Measurements from ENCODE around the gene INPP5J.
A peak's percentile ranks its signal among the peaks of the same experiment; 100 is the strongest.

Gene INPP5J

DNA sequence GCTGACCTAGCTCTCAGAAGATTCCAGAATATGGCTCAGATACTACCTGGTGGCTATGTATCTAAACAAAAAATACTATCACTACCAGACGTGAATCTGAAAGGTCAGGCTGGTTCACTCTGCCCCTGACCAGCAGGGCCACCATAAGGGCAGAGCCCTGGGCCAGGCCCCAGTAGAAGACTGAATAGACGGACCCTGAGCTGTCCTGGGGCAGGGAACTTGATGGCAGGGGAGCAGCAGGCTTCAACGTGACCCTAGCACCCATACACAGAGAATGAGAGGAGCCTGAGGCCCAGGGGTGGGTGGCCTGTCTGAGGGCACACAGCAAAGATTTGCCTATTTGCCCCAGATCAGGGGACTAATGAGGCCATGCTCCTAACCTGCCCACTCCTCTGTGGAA lies 30.6 kb downstream of the INPP5J start:
- no peak overlapping the region for H3K4me3 ChIP-seq (ENCODE audit: low read depth, low read length)
- in situ Hi-C loops (cut with HindIII; ENCODE audit: low sequenced_read_pairs): no loop called here
- TF ChIP-seq, protein P1, sequence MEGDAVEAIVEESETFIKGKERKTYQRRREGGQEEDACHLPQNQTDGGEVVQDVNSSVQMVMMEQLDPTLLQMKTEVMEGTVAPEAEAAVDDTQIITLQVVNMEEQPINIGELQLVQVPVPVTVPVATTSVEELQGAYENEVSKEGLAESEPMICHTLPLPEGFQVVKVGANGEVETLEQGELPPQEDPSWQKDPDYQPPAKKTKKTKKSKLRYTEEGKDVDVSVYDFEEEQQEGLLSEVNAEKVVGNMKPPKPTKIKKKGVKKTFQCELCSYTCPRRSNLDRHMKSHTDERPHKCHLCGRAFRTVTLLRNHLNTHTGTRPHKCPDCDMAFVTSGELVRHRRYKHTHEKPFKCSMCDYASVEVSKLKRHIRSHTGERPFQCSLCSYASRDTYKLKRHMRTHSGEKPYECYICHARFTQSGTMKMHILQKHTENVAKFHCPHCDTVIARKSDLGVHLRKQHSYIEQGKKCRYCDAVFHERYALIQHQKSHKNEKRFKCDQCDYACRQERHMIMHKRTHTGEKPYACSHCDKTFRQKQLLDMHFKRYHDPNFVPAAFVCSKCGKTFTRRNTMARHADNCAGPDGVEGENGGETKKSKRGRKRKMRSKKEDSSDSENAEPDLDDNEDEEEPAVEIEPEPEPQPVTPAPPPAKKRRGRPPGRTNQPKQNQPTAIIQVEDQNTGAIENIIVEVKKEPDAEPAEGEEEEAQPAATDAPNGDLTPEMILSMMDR (IDR thresholded peaks at IDR 0.05; ENCODE audit: low read depth, low read length, missing control alignments): no peak
- DNase-seq (ENCODE audit: low read depth): no peak

DNA sequence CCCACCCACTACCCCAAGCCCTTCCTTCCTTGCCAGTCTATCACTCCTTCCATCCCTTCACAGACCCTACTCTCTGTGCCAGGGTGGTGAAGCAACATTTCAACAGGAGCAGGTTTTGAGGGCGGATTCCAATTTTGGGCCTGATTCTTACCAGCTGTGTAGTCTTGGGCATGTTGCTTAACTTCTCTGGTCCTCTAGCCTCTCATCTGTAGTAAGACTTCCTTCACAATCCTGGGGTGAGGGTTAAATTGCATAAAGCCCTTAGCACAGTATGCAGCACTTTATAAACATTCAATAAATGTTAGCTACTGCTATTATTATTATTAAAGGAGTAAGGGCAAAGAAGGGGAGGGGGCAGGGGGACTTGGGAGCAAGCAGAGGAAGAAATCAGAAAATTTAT lies 32.2 kb downstream of the INPP5J start:
- no peak for DNase-seq (ENCODE audit: low read depth)
- in situ Hi-C loops (cut with HindIII; ENCODE audit: low sequenced_read_pairs): no loop called here
- TF ChIP-seq, protein P1 (IDR thresholded peaks at IDR 0.05; ENCODE audit: low read depth, low read length, missing control alignments): no peak
- no peak overlapping the region for H3K4me3 ChIP-seq (ENCODE audit: low read depth, low read length)

DNA sequence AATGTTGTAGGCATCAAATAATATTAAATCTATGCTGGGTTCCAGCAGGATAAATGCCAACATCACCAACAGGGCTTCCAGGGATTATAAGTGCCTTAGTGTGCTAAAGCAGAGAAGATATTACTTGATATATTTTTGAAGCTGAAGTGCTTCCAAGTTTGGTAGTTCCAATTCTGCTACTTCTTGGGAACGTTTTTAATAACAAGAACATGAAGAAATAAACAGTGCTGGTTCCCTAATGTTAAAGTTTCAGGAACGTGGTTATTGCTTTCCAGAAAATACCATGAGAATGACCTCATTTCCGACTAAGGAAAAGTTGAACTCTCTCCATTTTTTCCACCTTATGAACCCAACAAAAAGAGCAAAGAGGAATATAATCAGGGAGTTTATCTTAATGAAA lies 32.7 kb downstream of the INPP5J start:
- TF ChIP-seq, protein P1 (IDR thresholded peaks at IDR 0.05; ENCODE audit: low read depth, low read length, missing control alignments): no peak
- DNase-seq (ENCODE audit: low read depth): no peak
- in situ Hi-C loops (cut with HindIII; ENCODE audit: low sequenced_read_pairs): no loop called here
- H3K4me3 ChIP-seq (ENCODE audit: low read depth, low read length): no peak overlapping the region

DNA sequence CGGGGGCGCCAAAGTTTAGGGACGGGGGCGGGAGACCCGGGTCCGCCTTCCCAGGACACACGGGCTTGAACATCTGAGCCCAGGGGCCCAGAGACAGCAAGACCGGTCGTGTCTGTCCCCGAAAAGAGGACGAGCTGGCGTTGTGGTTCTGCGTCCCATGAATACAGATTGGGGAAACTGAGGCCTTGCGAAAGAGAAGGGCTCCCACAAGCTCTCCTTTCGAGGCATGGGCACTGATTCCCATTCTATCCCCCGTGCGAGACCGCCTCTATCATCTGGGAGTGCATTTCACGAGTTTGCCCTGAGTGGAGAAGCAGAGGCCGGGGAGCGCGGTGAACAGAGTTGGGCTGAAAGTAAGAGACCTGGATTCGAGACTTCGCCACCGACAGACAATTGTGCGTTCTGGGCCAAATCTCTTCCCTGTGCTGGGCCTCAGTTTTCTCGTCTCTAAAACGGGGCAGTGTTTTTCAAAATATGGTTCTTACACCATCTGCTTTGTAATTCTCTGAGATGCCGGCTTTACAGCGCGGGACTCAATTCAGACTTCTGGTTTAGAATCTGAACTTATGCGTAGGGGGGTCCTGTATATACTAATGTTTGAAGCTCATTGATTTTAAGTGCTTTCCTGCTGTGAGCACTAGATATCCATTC lies 37.7 kb downstream of the INPP5J start:
- TF ChIP-seq, protein P1 (IDR thresholded peaks at IDR 0.05; ENCODE audit: low read depth, low read length, missing control alignments): no peak
- DNase-seq (ENCODE audit: low read depth): no peak
- peak overlapping the region; percentile 75 for H3K4me3 ChIP-seq (ENCODE audit: low read depth, low read length)
- in situ Hi-C loops (cut with HindIII; ENCODE audit: low sequenced_read_pairs): no loop called here

- in situ Hi-C loops (cut with HindIII; ENCODE audit: low sequenced_read_pairs): no loop called here
- TF ChIP-seq, protein P1 (IDR thresholded peaks at IDR 0.05; ENCODE audit: low read depth, low read length, missing control alignments): no peak
- H3K4me3 ChIP-seq (ENCODE audit: low read depth, low read length): peak overlapping the region; percentile 75
- no peak for DNase-seq (ENCODE audit: low read depth)
These were observed 38.6 kb downstream of the INPP5J start for GRCh38 chr22:31161386-31161785.

- in situ Hi-C loops (cut with HindIII; ENCODE audit: low sequenced_read_pairs): no loop called here
- DNase-seq (ENCODE audit: low read depth): no peak
- TF ChIP-seq, protein P1 (IDR thresholded peaks at IDR 0.05; ENCODE audit: low read depth, low read length, missing control alignments): no peak
- no peak overlapping the region for H3K4me3 ChIP-seq (ENCODE audit: low read depth, low read length)
These were observed 39.4 kb downstream of the INPP5J start for GRCh38 chr22:31162015-31162765.

Data from astrocyte of the cerebellum (primary cell).